HG03280 (cell line): ENCODE results near the gene BANP.
"Not testable (repeated sequence)": the region's sequence is repeated elsewhere in the genome, so short reads cannot be mapped to it uniquely, and the experiment has no call there.

Experiments used
- ATAC-seq: cut with Tn5 transposase; IDR thresholded peaks from one replicate; pipeline ENCODE4 v1.9.1; 2021; ENCODE audit warnings: mild to moderate bottlenecking, moderate library complexity; ENCODE audit not compliant: unreplicated experiment

The BANP gene

GRCh38 chr16:88013091-88013609 lies 61.9 kb downstream of the BANP start:
- no peak for ATAC-seq

DNA sequence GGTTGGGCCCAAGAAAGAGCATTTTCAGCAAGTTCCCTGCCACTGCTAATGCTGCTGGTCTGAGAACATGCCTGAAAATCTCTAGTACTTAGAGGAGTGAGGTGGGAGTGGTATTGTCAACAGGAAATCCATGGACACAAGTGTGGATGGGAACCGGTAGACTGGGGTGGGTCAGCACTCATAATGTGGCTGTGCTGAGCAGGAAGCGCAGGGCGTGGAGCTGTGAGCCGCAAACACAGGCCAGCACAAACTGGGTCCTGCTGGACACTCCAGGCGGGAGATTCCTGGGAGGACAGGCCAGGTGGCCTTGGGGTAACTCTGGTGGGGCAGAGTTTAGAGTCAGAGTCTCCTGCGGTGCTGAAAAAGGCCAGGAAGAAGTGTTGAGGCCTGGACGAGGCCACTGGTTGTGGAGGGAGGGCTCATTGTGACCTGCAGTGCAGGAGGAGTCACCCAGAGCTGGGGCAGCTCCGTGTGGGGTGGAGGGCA lies 62.6 kb downstream of the BANP start:
- no peak for ATAC-seq

GRCh38 chr16:88014252-88014781 lies 63.1 kb downstream of the BANP start:
- no peak for ATAC-seq

DNA sequence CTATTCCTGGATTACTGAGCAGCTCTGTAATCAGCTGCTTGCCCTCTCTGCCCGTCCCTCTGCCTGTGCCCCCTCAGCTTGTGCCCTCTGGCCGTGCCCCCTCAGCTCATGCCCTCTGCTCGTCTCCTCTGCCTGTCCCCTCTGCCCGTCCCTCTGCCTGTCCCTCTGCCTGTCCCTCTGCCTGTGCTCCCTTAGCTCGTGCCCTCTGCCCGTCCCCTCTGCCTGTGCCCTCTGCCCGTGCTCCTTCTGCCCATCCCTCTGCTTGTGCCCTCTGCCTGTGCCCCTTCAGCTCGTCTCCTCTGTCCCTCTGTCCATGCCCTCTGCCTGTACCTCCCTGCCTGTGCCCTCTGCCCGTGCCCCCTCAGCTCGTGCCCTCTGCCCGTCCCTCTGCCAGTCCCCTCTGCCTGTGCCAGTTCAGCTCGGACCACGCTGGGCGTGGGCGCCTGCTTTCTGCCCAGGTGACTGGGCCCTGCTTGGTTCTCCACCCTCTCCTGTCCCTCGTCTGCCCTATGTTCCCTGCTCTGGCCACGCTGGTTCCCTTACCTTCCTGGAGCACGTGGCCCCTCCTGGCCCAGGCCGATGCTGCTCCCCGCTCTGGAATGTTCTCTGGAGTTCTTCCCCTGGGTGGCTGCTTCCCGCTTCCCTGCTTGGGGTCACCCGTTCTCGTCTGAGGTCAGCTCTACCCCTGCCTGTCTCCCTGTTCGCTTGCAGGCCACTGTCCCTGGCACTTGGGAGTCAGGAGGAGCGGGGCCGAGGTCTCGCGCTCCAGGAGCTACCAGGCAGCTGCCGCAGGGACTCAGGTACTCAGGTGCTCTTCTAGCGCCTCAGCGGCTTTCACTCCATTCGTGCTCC lies 63.9 kb downstream of the BANP start:
- ATAC-seq: no peak

DNA sequence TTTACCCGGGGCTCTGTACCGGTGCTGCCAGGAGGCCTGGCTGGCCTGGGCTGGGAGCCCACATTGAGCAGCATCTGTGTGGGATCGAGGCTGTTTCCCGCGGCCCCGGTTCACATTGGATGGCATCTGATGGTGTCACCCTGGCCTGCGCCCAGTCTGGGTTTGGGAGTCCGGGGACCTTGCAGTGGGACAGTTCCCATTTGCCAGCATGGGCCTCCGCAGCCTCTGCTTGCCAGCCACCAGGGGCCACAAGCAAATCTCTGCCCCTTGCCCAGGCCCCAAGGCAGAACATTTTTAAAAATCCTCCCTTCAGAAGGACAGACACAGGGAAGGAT lies 64.5 kb downstream of the BANP start:
- ATAC-seq: no peak

DNA sequence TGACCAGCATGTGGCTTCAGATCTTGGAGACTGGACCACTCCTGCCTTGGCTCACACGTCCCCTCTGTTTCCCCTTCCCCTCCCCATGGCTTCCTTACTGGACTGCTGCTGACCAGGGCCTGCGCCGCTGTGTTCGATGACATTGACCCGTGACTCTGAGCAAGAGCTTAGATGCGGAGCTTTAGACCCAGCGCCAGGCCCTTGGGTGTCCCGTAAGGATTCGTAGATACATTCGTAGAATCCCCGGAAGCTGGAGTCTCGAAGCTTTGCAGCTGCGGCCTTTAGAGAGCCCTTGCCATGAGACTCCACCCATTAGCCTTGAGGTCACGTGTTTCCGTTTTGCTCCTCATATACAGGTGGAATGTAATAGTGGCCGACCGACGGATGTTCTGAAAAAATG lies 65.2 kb downstream of the BANP start:
- ATAC-seq: not testable (repeated sequence)

GRCh38 chr16:88016964-88017363 lies 65.7 kb downstream of the BANP start:
- no peak for ATAC-seq

GRCh38 chr16:88017587-88018101 lies 66.4 kb downstream of the BANP start:
- ATAC-seq: no peak

DNA sequence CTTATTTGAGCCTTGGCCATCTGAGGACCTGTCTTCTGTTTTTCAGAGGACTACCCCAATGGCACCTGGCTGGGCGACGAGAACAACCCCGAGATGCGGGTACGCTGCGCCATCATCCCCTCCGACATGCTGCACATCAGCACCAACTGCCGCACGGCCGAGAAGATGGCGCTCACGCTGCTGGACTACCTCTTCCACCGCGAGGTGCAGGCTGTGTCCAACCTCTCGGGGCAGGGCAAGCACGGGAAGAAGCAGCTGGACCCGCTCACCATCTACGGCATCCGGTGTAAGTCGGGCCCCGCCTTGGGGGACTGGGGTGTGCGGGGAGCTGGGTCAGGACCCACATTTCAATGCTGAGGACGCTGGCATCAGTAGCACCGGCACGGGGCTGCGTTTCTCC lies 67.1 kb downstream of the BANP start:
- ATAC-seq: not testable (repeated sequence)

DNA sequence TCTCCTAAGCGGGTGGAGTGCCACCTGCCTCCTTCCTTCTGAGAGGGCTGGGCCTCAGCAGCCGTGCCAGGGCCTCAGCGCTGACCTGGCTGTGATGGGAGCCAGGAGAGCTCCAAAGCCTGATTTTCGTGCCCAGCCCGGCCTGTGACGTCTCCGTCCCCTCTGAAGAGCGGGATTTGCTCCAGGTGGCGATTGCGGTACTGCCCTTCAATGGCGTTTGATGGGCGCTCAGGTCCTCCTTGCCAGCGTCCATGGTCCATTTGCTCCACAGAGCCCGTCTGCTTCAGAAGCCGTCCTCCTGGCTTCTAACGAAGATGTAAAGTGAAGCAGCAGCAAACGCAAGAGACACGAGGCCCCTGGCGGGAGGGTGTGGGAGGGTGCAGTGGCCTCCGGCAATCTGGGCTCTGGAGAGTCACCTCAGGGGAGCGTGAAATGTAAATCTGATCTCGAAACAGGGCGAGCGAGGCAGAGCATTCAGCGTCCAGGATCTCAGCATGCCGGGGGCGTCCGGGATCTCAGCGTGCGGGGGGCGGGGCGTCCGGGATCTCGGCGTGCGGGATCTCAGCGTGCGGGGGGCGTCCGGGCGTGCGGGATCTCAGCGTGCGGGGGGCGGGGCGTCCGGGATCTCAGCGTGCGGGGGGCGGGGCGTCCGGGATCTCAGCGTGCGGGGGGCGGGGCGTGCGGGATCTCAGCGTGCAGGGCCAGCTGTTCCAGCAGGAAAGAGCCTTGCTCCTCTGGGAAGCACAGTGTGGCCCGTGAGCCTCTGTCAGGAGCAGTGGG lies 68.0 kb downstream of the BANP start:
- not testable (repeated sequence) for ATAC-seq

DNA sequence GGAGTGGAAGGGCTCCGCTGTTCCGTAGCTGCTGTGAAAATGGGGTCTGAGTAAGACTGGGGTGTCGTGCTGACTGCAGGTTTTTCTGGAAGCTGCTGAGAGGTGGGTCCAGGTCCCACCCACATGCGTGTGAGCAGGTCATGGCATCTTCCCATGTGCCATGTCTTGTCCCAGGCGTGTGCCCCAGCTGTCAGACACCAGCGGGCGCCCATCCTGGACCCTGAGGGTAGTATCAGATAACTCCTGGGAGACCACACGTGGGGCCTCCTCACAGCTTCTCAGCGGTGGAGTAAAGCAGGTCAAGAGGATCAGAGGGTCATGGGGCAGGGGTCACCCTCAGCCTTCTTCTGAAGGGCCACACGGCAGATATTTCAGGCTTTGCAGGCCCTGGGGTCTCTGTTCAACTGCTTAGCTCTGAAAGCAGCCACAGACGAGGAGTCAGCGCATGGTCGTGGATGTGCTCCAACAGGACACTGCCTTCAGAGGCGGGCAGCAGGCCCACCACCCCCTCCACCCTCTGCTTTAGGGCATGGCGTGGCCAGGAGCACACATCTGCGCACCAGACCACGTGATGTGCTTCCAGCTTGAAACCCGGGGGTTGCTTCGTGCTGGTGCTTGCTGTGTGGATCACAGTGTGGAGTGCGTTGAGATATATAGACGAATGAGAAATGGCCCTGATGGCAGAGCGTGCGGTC lies 68.7 kb downstream of the BANP start:
- ATAC-seq: no peak

- ATAC-seq: no peak
These were observed 69.3 kb downstream of the BANP start for GRCh38 chr16:88020516-88020885.

DNA sequence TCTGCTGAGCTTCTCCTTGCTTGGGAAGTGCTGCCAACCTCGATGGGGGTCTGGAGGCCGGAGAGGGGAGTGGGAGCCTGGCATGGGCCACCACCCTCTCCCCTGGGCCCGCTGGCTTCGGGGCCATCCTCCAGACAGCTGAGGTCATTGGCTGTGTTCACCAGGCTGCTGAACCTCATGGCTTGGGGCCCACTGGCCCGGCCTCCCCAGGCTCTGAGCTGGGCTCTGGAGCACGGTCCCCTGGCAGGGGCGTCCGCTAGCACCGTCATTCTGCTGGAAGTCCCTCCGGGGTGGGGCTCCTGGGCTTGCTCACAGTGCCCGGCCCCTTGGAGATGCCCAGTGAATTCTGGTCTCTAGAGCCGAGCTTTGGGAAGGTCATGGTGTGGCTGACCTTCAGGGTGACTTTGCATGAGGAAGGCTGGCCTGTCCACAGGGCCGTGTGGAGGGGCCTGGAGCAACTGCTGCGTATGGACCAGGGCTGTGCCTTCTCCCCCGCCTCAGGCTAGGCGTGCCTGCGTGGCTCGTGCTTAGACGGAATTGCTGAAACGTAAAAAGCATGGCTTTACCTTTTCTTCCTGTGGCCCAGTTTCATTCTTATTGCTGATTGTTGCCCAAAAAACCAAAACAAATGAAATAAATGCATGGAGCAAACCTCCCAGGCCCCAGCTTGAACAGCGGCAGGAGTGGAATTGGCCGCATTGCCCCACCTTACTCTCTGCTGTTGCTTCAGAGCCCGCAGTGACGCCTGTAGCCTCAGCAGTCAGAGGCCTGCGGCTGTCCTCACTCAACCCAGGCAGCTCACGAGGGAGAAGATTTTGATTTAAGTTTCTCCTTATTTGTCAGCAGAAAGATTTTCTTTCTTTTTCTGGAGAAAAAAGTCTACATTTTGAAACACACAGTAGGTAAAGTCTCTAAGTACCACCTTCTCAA lies 70.1 kb downstream of the BANP start:
- ATAC-seq: not testable (repeated sequence)

DNA sequence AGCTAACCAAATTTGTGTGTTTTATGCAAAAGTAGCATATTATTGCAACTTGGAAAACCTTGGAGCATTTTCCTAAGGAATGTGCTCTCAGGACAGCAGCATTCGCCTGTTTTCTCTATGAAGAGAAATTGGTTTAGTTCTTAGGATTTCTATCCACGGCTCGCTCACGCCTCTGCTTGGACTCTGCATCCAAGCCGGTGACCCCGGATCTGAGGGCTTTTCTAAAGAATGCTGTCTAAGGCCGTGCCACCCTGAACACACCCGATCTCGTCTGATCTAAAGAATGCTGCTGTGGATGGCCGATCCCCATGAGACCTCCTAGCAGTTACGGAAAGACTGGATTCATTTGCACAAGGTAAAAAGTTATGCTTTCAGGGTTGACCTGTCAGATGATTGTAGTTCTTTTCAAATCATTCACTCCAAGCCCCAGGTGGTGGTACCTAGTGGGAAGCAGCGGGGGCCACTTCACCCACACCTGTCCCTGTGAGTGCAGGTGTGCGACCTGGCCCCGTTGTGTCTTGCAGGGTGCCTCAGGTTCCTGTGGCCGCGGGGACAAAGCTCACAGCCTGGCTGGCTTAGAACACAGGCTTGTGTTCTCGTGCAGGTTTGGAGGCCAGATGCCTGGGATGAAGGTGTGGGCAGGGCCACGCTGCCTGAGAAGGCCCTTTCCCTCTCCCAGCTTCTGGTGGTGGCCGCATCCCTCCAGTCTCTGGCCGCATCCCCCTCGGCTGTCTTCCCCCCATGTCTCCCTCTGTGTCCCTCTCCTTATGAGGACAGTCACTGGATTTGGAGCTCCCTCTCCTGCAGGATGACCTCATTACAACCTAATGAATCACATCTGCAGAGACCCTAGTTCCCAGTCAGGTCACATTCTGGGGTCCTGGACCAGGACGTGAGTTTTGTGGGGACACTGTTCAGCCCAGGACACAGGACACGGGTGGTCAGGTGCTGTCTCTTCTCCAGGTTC lies 71.1 kb downstream of the BANP start:
- no peak for ATAC-seq

DNA sequence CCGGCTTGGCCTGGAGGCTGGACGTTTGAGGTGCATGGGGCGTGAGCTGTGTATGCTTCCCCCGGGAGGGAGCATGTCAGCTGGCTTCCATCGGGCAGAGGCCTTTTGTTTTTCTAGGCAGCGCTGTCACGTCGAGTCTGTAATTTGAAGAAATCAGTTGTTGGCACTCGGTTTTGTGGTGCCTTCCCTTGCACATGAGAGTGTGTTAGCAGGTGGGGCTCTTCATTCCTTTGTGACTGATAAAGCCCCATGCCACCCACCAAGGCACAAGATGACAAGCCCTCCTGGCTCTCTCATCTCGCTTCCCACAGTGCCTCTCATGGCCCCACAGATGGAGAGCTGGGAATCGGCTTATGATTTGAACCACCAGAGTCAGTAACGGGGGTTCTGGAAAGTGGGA lies 72.1 kb downstream of the BANP start:
- ATAC-seq: no peak

DNA sequence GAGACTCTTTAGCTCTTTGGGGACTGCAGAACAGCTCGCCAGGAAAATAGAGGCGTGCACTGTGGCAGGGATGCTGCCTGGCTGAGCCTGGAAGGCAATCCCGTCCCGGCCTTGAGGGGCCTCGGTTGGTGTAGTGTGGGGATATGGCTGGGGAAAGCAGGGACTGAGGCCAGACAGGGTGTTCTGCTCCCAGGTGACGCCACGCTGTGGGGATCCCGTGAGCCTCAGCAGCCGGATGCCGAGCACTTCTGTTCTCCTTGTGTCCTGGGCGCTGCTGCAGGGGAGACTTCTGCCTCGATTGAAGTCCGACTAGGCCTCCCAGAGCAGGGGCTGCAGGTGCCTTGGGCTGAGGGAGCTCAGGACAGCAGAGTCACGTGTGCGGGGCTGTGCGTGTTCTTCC lies 72.6 kb downstream of the BANP start:
- ATAC-seq: no peak

- ATAC-seq: not testable (repeated sequence)
These were observed 73.4 kb downstream of the BANP start for GRCh38 chr16:88024491-88025085.

GRCh38 chr16:88025086-88025492 lies 73.9 kb downstream of the BANP start:
- not testable (repeated sequence) for ATAC-seq
